MM.1S (cell line): ENCODE measurements around the gene ZEB2.

Experiments used
- DNase-seq: peaks from one replicate; pipeline ENCODE4 v3.0.0-alpha.2; 2015
- H2AFZ ChIP-seq: fragments of 300-600 bp; sonication (generic); 2 replicates; pipeline ENCODE4 v1.6.0; 2016; ENCODE audit warnings: antibody characterized with exemption, low read length
- H3F3A ChIP-seq: fragments of 300-600 bp; sonication (generic); 2 replicates; pipeline ENCODE4 v1.6.1; 2016; ENCODE audit warnings: mild to moderate bottlenecking, antibody characterized with exemption, low read length, moderate library complexity, mixed read lengths; ENCODE audit not compliant: insufficient read depth
- H3K27ac ChIP-seq: fragments of 300-600 bp; sonication (generic); 2 replicates; pipeline ENCODE4 v1.5.1; 2016; ENCODE audit warnings: mild to moderate bottlenecking, low read length
- H3K27me3 ChIP-seq: fragments of 300-600 bp; sonication (generic); replicated peaks from 2 replicates; pipeline ENCODE4 v1.6.0; 2016; ENCODE audit warnings: low read length; ENCODE audit not compliant: insufficient read depth
- H3K36me3 ChIP-seq: fragments of 300-600 bp; sonication (generic); replicated peaks from 2 replicates; pipeline ENCODE4 v1.6.1; 2016; ENCODE audit warnings: mild to moderate bottlenecking, low read length, mixed read lengths; ENCODE audit not compliant: insufficient read depth
- H3K4me1 ChIP-seq: fragments of 300-600 bp; sonication (generic); 2 replicates; pipeline ENCODE4 v1.6.1; 2016; ENCODE audit warnings: low read length, mixed read lengths
- H3K4me2 ChIP-seq: fragments of 300-600 bp; sonication (generic); 2 replicates; pipeline ENCODE4 v1.6.0; 2016; ENCODE audit warnings: low read depth, low read length
- H3K4me3 ChIP-seq: fragments of 300-600 bp; sonication (generic); 2 replicates; pipeline ENCODE4 v1.5.1; 2016; ENCODE audit warnings: low read length, mixed read lengths
- H3K79me2 ChIP-seq: fragments of 300-600 bp; sonication (generic); 2 replicates; pipeline ENCODE4 v1.6.1; 2016; ENCODE audit warnings: mixed run types, low read length, mixed read lengths
- H3K9ac ChIP-seq: fragments of 300-600 bp; sonication (generic); 2 replicates; pipeline ENCODE4 v1.6.1; 2016; ENCODE audit warnings: low read length, mixed read lengths
- H3K9me2 ChIP-seq: fragments of 300-600 bp; sonication (generic); replicated peaks from 2 replicates; pipeline ENCODE4 v1.6.1; 2016; ENCODE audit warnings: mild to moderate bottlenecking, low read length, mixed read lengths; ENCODE audit not compliant: insufficient read depth
- H3K9me3 ChIP-seq: fragments of 300-600 bp; sonication (generic); replicated peaks from 2 replicates; pipeline ENCODE4 v1.6.1; 2016; ENCODE audit warnings: mild to moderate bottlenecking, low read length, mixed read lengths; ENCODE audit not compliant: insufficient read depth
- H4K20me1 ChIP-seq: fragments of 300-600 bp; sonication (generic); 2 replicates; pipeline ENCODE4 v1.6.1; 2016; ENCODE audit warnings: mild to moderate bottlenecking, low read length, moderate library complexity, mixed read lengths; ENCODE audit not compliant: insufficient read depth
- EZH2 ChIP-seq: fragments of 300-600 bp; sonication (generic); optimal IDR thresholded peaks from 2 replicates; pipeline ENCODE3; 2017; ENCODE audit warnings: low read depth, mild to moderate bottlenecking, antibody characterized with exemption, low read length, mixed read lengths
- EZH2phosphoT487 ChIP-seq: fragments of 300-600 bp; sonication (generic); IDR thresholded peaks from 2 replicates; pipeline ENCODE4 v1.6.1; 2018; ENCODE audit warnings: antibody characterized with exemption, low read length
- TF ChIP-seq, protein P1 (sequence below): fragments of 300-600 bp; sonication (generic); IDR thresholded peaks from 2 replicates; pipeline ENCODE4 v1.5.1; 2016; ENCODE audit warnings: antibody characterized with exemption, low read length, mixed read lengths

The ZEB2 gene

GRCh38 chr2:144480285-144480684 is 39.6 kb downstream of the ZEB2 start:
- H3K9ac ChIP-seq = no peak overlapping the region
- no peak overlapping the region for H3K4me2 ChIP-seq
- H3K4me1 ChIP-seq = no peaks in the 10 kb centered on the region
- no peaks in the 10 kb centered on the region for H3K27me3 ChIP-seq
- DNase-seq = no peak
- H3K9me2 ChIP-seq = no peaks in the 10 kb centered on the region
- H3K27ac ChIP-seq = no peak overlapping the region
- TF ChIP-seq, protein P1, sequence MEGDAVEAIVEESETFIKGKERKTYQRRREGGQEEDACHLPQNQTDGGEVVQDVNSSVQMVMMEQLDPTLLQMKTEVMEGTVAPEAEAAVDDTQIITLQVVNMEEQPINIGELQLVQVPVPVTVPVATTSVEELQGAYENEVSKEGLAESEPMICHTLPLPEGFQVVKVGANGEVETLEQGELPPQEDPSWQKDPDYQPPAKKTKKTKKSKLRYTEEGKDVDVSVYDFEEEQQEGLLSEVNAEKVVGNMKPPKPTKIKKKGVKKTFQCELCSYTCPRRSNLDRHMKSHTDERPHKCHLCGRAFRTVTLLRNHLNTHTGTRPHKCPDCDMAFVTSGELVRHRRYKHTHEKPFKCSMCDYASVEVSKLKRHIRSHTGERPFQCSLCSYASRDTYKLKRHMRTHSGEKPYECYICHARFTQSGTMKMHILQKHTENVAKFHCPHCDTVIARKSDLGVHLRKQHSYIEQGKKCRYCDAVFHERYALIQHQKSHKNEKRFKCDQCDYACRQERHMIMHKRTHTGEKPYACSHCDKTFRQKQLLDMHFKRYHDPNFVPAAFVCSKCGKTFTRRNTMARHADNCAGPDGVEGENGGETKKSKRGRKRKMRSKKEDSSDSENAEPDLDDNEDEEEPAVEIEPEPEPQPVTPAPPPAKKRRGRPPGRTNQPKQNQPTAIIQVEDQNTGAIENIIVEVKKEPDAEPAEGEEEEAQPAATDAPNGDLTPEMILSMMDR = no peak
- TF ChIP-seq EZH2phosphoT487 (no peak), EZH2 (no peak)
- no peaks in the 10 kb centered on the region for H3F3A ChIP-seq
- H3K79me2 ChIP-seq = no peaks in the 10 kb centered on the region
- H3K9me3 ChIP-seq = no peaks in the 10 kb centered on the region
- H3K4me3 ChIP-seq = no peak overlapping the region
- no peaks in the 10 kb centered on the region for H3K36me3 ChIP-seq
- no peak overlapping the region for H2AFZ ChIP-seq
- H4K20me1 ChIP-seq = no peaks in the 10 kb centered on the region

- H3K9me2 ChIP-seq = no peaks in the 10 kb centered on the region
- H3K4me1 ChIP-seq = no peaks in the 10 kb centered on the region
- no peaks in the 10 kb centered on the region for H3K79me2 ChIP-seq
- DNase-seq = no peak
- no peaks in the 10 kb centered on the region for H3K27me3 ChIP-seq
- no peak overlapping the region for H2AFZ ChIP-seq
- H4K20me1 ChIP-seq = no peaks in the 10 kb centered on the region
- no peak overlapping the region for H3K27ac ChIP-seq
- no peak overlapping the region for H3K4me3 ChIP-seq
- H3K36me3 ChIP-seq = no peaks in the 10 kb centered on the region
- H3K4me2 ChIP-seq = no peak overlapping the region
- H3K9me3 ChIP-seq = no peaks in the 10 kb centered on the region
- no peak overlapping the region for H3K9ac ChIP-seq
- TF ChIP-seq, protein P1 = no peak
- TF ChIP-seq EZH2 = no peak
- no peak for TF ChIP-seq EZH2phosphoT487
- H3F3A ChIP-seq = no peaks in the 10 kb centered on the region
Observed at GRCh38 chr2:144479659-144480058, 40.3 kb downstream of the ZEB2 start.

DNA sequence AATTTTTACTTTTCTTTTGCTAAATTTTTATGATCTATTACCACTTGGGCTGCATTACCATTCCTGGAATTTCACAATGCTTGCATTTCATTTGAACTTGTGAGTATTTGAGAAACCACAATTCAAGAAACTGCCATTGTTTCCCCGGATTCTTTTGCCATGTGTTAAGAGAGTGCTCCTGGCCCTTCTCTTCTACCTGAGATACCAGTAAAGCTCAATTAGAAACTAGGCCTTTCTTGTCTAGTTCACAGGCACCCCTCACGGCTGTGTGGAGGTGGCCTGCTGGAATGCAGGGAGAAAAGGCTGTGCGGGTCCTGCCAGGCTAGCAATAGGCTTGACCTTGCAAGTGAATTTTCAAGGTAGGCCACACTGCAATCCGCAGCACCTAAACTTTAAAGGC is 40.8 kb downstream of the ZEB2 start:
- H3K4me1 ChIP-seq = no peaks in the 10 kb centered on the region
- no peak overlapping the region for H3K9ac ChIP-seq
- no peaks in the 10 kb centered on the region for H3K27me3 ChIP-seq
- H2AFZ ChIP-seq = no peak overlapping the region
- no peaks in the 10 kb centered on the region for H3K9me3 ChIP-seq
- TF ChIP-seq EZH2phosphoT487 (no peak), EZH2 (no peak)
- TF ChIP-seq, protein P1 = no peak
- H3K4me3 ChIP-seq = no peak overlapping the region
- no peaks in the 10 kb centered on the region for H3F3A ChIP-seq
- no peaks in the 10 kb centered on the region for H3K9me2 ChIP-seq
- H3K36me3 ChIP-seq = no peaks in the 10 kb centered on the region
- no peak for DNase-seq
- no peak overlapping the region for H3K4me2 ChIP-seq
- H3K79me2 ChIP-seq = no peaks in the 10 kb centered on the region
- H3K27ac ChIP-seq = no peak overlapping the region
- H4K20me1 ChIP-seq = no peaks in the 10 kb centered on the region

GRCh38 chr2:144477957-144478311 is 42.0 kb downstream of the ZEB2 start:
- Histone ChIP-seq H3K9me2 (no peaks in the 10 kb centered on the region), H2AFZ (no peak overlapping the region), H3K4me2 (no peak overlapping the region), H3K36me3 (no peaks in the 10 kb centered on the region), H3K9me3 (no peaks in the 10 kb centered on the region), H3K4me1 (no peaks in the 10 kb centered on the region), H3K27me3 (no peaks in the 10 kb centered on the region), H4K20me1 (no peaks in the 10 kb centered on the region), H3K9ac (no peak overlapping the region), H3K27ac (no peak overlapping the region), H3K79me2 (no peaks in the 10 kb centered on the region), H3K4me3 (no peak overlapping the region), H3F3A (no peaks in the 10 kb centered on the region)
- no peak for TF ChIP-seq EZH2phosphoT487
- no peak for TF ChIP-seq EZH2
- TF ChIP-seq, protein P1 = no peak
- no peak for DNase-seq
